ENCODE measurements around the gene CDK9.
"Not testable (repeated sequence)": the region's sequence is repeated elsewhere in the genome, so short reads cannot be mapped to it uniquely, and the experiment has no call there.

Gene CDK9

DNA sequence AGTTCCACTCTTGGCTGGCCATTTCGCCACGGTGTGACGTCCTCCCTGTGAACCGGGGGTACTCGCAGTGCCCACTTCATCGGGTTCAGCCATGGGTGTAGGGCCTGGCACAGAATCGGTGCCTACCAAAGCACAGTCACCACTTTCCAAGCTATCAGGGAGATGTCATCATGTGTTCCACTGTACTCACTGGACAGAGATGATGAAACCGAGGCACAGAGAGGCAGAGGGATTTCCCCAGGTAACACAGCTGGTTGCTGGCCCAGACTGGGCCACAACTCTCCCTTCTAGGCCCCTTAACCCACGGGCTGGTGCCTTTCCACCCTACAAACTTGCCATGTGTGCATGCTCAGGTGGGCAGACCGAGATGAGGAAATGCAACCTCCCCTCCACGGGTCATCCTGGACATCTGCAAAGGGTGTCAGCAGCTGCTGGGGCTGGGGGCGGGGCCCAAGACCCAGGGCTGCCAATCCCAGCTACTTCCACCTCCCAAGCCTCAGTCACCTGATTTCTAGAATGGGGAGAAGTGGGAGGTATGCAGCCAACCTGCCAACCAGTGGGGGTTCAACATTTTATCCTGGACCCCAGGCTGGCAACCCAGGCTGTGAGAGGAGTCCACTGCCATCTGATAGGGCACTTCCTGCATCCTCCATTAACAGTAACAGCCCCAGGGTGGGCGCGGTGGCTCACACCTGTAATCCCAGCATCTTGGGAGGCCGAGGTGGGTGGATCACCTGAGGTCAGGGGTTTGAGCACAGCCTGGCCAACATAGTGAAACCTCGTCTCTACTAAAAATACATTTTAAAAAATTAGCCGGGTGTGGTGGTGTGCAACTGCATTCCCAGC lies 6.5 kb upstream of the CDK9 start:
- in situ Hi-C loops (cut with MboI; ENCODE audit: low sequenced_read_pairs) = no loop called here

DNA sequence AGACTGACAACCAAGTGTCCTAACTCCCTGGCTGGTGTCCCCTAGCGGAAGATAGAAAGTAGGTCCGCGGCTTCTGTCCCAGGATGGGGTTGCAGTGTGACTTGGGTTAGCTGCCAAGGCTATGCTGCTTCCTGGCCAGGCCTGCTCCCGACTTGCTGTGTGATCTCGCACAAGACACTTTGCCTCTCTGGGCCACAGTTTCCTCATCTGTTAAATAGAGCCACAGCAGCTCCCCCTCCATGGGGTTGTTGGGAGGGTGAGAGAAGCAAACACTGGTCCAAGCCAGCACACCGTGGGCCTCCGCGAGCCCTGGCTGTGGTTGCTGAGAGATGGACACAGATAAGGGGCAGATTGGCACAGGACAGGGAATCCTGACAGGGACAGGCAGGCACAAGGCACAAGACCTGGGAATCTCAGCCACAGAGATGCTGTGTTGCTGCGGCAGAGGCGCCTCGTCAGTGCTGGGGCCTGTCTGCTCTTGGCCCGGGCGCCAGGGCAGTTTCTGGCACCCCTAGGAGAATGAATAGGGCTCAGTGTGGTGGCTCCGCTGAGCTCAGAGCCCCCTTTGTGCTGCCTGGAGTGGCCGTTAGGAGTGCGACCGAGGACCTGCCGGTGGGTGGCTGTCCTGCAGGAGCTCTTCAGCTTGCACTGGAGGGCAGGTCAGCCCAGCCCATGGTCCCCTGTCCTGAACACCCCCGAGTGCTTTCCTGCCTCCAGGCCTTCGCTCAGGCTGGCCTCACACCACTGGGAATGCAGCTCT lies 5.5 kb upstream of the CDK9 start:
- in situ Hi-C loops (cut with MboI; ENCODE audit: low sequenced_read_pairs) = no loop called here

DNA sequence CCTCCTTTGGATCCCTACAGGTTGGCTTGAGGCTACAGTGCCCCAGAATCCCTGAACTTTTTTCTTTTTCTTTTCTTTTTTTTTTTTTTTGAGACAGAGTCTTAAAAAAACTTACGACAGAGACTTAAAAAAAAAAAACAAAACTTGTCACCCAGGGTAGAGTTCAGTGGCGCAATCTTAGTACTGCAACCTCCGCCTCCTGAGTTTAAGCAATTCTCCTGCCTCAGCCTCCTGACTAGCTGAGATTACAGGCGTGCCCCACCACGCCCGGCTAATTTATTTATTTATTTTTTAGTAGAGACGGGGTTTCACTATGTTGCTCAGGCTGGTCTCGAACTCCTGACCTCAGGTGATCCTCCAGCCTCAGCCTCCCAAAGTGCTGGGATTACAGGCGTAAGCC lies 4.9 kb upstream of the CDK9 start:
- in situ Hi-C loops (cut with MboI; ENCODE audit: low sequenced_read_pairs) = not testable (repeated sequence)

DNA sequence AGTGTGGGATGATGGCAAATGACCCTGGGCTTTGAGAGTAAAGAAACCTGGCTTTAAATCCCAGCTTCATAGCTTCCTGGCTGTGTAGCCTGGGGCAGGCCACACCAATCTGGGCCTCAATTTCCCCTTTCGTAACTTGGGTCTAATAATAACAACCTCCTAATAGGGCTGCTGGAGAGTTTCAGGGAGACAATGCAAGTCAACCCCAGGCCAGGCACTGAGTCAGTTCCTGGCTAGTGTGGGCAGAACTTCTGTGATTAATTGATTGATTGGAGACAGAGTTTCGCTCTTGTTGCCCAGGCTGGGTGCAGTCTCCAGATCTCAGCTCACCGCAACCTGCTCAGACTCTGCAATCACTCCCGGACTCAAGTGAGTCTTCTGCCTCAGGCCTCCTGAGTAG lies 4.0 kb upstream of the CDK9 start:
- in situ Hi-C loops (cut with MboI; ENCODE audit: low sequenced_read_pairs) = no loop called here

DNA sequence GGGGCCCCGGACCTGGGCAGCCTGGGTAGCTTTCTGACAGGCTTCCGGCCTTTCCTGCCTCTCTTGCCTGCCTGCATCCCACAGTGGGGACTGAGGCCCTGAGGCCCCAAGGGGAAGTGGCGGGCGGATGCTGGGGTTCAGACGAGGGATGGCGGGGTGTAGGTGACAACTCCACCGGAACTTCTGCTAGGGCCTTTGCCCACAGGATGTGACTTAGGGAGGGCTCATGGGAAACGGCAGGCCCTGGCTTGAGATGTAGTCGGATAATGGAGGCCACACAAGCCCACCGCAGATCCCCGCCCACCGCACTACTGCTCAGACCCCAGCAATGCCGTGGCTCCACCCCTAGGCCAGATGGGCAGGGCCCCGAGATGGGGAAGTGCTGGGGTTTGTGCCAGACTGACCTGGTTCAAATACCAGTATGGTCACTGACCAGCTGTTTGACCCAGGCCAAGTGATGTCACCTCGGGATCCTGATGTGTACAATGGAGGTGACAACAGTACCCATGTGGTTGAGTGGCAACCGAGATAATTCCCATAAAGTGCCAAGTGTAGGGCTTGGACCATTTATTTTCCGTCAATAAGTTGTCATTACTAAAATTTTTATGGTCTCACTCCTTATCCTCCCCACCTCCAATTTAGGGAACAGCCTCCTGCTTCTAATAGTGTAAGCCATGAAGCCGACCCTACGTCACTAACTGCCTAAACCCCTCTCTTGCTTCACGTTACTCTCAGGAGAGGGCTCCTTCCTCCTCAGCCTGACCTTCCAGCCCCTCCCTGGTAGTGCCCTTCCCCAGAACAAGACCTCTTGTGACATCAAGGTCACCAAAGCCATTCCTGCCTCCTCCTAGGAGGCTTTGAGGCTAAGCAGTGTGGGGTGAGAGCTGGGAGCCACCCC lies 2.5 kb upstream of the CDK9 start:
- in situ Hi-C loops (cut with MboI; ENCODE audit: low sequenced_read_pairs) = no loop called here

DNA sequence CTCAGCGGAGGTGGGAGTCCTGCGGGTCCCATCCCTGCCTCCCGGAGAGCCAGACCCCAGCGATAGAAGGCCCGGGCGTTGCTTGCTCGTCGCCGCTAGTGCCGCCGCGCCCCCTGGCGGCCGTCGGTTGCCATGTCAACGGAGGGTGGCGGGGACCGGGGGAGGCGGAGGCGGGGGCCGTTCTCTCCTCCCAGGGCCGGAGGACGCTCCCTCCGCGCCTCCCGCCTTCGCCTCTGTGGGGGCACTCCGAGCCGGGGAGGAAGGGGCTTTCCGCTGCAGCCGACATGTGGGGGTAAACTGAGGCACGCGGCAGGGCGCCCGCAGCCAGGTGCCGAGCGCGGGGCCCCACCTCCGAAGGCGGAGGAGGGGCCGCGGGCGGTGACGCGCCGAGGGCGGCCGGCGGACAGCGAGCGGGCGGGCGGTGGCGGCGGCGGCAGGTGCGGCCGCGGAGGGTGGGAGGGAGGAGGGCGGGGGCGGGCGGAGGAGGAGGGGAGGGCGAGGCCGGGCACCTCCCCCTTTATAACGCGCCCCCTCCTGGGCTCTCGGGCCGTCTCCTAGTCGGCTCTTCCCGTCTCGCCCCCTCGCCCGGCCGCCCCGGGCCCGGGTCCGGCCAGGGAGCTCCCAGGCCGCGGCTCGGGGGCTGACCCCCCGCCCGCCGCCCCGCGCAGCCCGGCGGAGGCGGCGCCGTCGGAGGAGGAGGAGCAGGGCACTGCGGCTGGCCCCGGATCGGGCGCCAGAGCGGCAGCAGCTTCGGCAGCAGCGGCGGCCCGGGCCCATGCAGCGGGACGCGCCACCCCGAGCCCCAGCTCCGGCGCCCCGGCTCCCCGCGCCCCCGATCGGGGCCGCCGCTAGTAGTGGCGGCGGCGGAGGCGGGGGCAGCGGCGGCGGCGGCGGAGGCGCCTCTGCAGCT lies 556 bp upstream of the CDK9 start:
- in situ Hi-C loops (cut with MboI; ENCODE audit: low sequenced_read_pairs) = no loop called here

DNA sequence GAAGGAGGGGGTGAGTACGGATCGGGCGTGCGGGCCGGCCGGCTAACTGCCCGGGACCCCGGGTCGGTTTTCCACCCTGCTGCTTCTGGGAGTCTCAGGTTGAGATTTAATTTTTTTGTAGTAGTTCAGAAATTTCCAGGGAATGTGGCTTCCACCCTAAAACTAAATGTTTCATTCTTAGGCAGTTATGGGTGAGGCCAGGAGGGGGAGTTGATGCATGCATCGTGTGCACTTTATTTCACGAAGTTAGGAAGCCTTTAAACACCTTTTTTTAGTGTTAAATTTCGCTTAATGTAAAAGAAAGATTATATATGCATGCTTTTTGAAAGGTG lies 905 bp downstream of the CDK9 start:
- in situ Hi-C loops (cut with MboI; ENCODE audit: low sequenced_read_pairs) = no loop called here

DNA sequence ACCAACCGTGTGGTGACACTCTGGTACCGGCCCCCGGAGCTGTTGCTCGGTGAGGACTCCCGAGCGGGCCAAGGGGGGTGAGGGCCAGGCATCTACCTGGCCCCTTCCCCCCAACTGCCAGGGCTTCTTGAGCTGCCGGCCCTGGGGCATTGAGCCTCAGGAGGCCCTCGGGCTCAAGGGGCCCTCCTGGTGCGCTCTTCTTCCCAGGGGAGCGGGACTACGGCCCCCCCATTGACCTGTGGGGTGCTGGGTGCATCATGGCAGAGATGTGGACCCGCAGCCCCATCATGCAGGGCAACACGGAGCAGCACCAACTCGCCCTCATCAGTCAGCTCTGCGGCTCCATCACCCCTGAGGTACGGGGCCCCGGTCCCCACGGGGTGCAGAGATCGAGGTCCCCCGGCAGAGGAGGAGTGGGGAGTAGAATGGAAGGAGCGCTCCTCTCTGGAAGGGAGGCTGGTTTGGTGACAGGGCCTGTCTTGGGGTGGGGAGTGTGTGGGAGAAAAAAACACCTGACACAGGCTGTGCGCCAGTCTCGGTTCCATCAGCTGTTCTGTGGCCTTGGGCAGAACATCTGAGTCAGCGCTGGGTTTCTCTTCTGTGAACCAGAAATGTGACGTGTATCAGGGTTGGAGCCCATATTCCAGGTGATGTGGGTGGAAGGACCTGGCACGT lies 2.6 kb downstream of the CDK9 start:
- in situ Hi-C loops (cut with MboI; ENCODE audit: low sequenced_read_pairs) = no loop called here

DNA sequence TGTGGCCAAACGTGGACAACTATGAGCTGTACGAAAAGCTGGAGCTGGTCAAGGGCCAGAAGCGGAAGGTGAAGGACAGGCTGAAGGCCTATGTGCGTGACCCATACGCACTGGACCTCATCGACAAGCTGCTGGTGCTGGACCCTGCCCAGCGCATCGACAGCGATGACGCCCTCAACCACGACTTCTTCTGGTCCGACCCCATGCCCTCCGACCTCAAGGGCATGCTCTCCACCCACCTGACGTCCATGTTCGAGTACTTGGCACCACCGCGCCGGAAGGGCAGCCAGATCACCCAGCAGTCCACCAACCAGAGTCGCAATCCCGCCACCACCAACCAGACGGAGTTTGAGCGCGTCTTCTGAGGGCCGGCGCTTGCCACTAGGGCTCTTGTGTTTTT lies 3.3 kb downstream of the CDK9 start:
- in situ Hi-C loops (cut with MboI; ENCODE audit: low sequenced_read_pairs) = no loop called here

DNA sequence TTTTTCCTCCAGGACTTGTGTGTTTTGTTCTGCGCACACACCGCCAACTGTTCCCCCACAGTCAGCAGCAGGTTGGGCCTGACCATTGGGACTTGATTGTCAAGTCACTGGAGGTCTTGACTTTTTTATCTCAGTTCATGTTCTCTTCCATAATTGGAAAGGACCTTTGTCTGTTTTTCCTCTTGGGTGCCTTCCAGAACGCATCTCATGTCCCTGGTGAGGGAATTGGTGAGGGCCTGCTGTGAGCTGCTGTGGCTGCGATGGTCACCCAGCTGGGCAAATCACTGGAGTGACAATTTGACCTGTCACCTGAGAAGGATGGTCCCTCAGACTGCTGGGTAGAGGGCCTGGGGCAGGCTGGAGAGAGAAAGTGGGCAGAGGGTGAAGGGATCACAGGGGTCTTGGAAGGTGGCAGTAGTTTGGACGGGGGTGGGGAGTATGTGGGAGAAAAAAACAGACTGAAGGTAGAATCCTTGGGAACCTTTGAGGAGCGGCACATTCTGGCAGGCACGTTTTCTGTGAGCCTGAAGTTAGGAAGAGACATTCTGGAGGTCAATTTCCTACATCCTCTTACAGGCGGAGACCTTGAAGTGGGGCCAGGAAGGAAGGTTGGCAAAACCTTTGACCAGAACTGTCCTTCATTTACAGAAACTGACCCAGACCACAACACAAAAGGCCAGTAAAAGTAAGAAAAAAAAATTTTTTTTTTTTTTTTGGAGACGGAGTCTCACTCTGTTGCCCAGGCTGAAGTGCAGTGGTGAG lies 4.4 kb downstream of the CDK9 start:
- in situ Hi-C loops (cut with MboI; ENCODE audit: low sequenced_read_pairs) = no loop called here

DNA sequence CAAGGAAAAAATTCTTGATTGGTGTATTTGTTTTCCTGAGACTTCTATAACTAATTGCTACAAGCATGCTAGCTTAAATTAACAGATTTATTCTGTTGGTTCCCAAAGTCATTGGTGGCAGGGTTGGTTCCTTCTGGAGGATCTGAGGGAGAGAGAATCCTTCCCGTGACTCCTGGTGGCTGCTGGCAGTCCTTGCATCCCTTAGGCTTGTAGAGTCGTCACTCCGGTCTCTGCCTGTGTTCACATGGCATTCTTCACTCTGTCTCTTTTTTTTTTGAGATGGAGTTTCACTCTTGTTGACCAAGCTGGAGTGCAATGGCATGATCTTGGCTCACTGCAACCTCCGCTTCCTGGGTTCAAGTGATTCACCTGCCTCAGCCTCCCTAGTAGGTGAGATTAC lies 5.3 kb downstream of the CDK9 start:
- in situ Hi-C loops (cut with MboI; ENCODE audit: low sequenced_read_pairs) = no loop called here

DNA sequence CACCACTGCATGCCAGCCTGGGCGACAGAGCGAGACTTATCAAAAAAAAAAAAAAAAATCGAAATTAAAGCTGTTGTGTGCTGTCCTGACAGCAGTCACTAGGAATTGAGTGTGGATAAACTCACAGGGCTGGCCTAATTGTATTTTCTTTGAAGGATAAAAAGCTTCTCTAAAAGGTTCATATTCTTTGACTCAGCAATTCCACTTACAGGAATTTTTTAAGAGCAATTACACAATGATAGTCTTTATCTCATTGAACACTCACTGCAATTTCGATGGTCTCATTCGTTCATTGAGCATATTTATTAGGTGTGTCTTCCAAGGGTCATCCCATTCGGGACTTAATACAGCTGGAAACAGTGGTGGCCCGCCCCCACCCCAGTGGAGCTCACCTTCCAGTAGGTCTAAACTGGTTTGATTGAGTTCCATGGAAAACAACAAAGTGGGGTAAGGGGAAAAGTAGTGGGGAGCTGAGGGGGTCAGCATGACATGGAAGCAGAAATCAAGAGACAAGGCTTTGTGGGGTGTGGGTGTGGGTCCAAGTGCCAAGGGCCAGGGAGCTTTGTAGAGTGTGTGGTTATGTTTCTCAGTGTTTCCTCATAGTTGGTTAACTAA lies 6.7 kb downstream of the CDK9 start:
- in situ Hi-C loops (cut with MboI; ENCODE audit: low sequenced_read_pairs) = no loop called here

DNA sequence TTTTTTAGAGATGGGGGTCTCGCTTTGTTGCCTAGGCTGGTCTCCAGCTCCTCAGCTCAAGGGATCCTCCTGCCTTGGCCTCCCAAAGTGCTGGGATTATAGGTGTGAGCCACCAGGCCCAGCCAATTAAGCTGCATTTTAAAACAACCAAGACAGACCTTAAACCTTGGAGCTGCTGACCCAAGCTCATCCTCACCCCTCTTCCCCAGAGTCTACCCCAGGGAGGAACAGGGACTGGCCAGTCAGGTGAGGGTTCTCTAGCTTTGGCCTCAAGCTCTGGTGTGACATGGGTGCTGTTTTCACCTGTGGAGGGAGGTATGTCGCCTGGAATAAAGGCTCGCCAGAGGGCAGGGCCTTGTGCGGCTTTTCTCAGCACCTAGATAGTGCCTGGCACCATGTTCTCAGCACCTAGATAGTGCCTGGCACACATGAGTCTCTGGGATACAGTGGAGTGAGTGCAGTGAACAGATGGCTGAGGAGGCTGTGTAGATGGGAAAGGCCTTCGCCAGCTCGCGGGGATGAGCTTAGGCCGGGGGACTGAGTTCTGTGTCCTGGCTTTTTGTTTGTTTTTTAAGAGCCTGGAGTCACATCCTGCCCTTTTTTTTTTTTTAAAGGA lies 7.4 kb downstream of the CDK9 start:
- in situ Hi-C loops (cut with MboI; ENCODE audit: low sequenced_read_pairs) = no loop called here

DNA sequence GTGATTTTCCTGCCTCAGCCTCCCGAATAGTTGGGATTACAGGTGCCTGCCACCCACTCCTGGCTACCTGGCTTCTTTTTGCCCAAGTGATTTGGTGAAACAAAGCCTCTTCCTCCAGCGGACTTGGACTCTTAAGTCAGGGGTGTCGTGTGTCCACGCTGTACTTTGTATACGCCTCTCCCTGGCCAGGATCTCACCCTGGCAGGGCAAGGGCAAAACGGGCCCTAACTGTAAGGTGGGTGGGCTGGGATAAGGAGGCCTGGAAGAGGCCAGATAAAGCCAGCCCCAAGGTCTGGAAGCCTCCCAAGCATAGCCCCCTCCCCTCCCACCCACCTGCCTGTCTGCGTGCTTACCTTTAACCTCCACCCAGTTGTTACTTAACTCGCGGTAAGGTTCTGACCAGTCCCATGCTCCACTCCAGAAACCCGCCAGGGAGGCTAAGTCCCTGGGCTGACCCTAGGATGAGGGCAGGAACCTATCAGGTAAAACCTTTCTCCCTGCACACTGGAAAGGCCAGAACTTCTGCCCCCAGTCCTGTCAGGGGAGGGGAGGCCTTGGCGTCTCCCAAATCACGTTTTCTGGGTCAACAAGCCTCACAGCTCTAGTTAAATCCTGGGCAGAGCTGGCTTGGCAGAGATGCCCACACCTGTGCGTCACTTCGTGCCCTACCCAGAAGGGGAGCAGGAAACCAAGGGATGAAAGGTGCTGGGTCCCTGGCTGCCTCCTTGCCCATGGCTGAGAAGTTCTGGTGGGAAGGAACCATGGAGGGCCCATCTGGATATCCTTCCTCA lies 8.4 kb downstream of the CDK9 start:
- in situ Hi-C loops (cut with MboI; ENCODE audit: low sequenced_read_pairs) = no loop called here

DNA sequence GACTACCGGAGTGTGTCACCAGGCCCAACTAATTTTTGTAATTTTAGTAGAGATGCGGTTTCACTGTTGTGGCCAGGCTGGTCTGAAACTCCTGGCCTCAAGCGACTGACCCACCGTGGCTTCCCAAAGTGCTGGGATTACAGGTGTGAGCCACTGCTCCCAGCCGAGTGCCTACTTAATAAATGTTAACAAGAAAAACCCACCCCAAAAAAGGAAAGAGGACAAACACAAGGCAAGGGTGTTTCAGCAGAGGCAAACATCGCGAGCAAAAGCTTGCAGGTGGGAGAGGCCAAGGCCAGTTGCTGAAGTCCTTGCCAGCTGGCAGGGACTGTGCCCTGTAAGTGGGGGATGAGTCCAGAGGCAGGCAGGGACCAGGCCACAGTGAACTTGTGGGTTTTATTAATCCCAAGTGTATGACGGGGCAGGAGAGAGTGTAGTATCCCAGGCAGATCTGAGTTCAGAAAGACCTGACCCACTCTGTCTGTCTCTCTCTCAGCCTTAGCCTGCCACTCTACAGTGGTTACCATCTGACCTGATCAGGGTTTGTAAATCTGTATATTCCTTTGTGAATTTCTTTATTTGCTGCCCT lies 10.5 kb downstream of the CDK9 start:
- in situ Hi-C loops (cut with MboI; ENCODE audit: low sequenced_read_pairs) = no loop called here

DNA sequence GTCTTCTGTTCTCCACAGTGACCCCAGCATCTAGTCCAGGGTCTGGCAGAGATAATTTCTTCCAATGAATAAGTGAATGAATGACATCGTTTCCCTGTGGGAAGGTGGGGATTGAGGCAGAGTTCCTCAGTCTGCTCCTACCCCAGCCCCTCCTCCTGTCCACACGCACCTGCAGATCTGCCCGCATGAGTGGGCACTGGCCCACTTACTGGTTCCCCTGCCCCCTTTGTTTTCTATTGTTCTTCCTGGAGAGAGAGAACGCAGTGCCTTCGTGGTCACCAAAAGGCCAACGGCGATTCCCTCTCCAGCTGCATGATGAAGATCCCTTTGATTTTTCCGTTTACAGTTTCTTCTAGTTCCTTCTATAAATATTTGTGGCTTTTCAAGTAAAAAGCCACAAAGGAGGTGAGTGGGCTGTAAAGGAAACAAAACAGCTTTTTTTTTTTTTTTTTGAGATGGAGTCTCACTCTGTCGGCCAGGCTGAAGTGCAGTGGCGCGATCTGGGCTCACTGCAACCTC lies 11.1 kb downstream of the CDK9 start:
- in situ Hi-C loops (cut with MboI; ENCODE audit: low sequenced_read_pairs) = no loop called here

Measured in HL-60/S4 treated with phorbol 12-myristate 13-acetate at 8.2 ng/mL for 4 days and 3 days (cell line).